Measurements from ENCODE around the gene DYNLT2.

The DYNLT2 gene

GRCh38 chr6:169724494-169725124, 26.8 kb downstream of the DYNLT2 start, which contains the start of gene PHF10:
Gene PHF10, minus strand, starts transcription at chr6:169724500. Its CDS starts 569 bp downstream, at chr6:169723931.
- H3K4me3 ChIP-seq (ENCODE audit: low read length): peak within 1 kb of the TSS; percentile 93
- no peaks in the 10 kb centered on the region for H3K36me3 ChIP-seq (ENCODE audit: control insufficient read depth, low read depth, low read length)
- peak within 1 kb of the TSS; percentile 75 for H3K27ac ChIP-seq (ENCODE audit: low read length)
- peaks cover 14% of the 10 kb centered on the region for H3K4me1 ChIP-seq (ENCODE audit: control insufficient read depth, low read depth, low read length)
- peak within 1 kb of the TSS; percentile 96 for H3K9ac ChIP-seq (ENCODE audit: low read length)
- peaks cover 11% of the 10 kb centered on the region for H3K27me3 ChIP-seq (ENCODE audit: control insufficient read depth, insufficient read depth, low read length)
- H3K9me3 ChIP-seq (ENCODE audit: control insufficient read depth, low read depth, low read length): no peaks in the 10 kb centered on the region

- Histone ChIP-seq H3K27ac (ENCODE audit: low read length) (no peak overlapping the region), H3K9ac (ENCODE audit: low read length) (no peak overlapping the region), H3K9me3 (ENCODE audit: control insufficient read depth, low read depth, low read length) (no peaks in the 10 kb centered on the region), H3K4me1 (ENCODE audit: control insufficient read depth, low read depth, low read length) (peaks cover 14% of the 10 kb centered on the region), H3K4me3 (ENCODE audit: low read length) (no peak overlapping the region), H3K27me3 (ENCODE audit: control insufficient read depth, insufficient read depth, low read length) (peaks cover 11% of the 10 kb centered on the region), H3K36me3 (ENCODE audit: control insufficient read depth, low read depth, low read length) (no peaks in the 10 kb centered on the region)
Measured at GRCh38 chr6:169723991-169724493, 27.3 kb downstream of the DYNLT2 start.

- Histone ChIP-seq H3K9ac (ENCODE audit: low read length) (peak overlapping the region; percentile 62), H3K4me3 (ENCODE audit: low read length) (peak overlapping the region; percentile 93), H3K9me3 (ENCODE audit: control insufficient read depth, low read depth, low read length) (no peaks in the 10 kb centered on the region), H3K36me3 (ENCODE audit: control insufficient read depth, low read depth, low read length) (no peaks in the 10 kb centered on the region), H3K27me3 (ENCODE audit: control insufficient read depth, insufficient read depth, low read length) (peaks cover 11% of the 10 kb centered on the region), H3K27ac (ENCODE audit: low read length) (no peak overlapping the region), H3K4me1 (ENCODE audit: control insufficient read depth, low read depth, low read length) (peaks cover 14% of the 10 kb centered on the region)
Measured at GRCh38 chr6:169723200-169723909, 28.0 kb downstream of the DYNLT2 start.

- Histone ChIP-seq H3K27me3 (ENCODE audit: control insufficient read depth, insufficient read depth, low read length) (peaks cover 11% of the 10 kb centered on the region), H3K9me3 (ENCODE audit: control insufficient read depth, low read depth, low read length) (no peaks in the 10 kb centered on the region), H3K4me1 (ENCODE audit: control insufficient read depth, low read depth, low read length) (peaks cover 14% of the 10 kb centered on the region), H3K4me3 (ENCODE audit: low read length) (peak overlapping the region; percentile 93), H3K36me3 (ENCODE audit: control insufficient read depth, low read depth, low read length) (no peaks in the 10 kb centered on the region), H3K27ac (ENCODE audit: low read length) (no peak overlapping the region), H3K9ac (ENCODE audit: low read length) (peak overlapping the region; percentile 62)
Measured at GRCh38 chr6:169722362-169723199, 28.8 kb downstream of the DYNLT2 start.

- Histone ChIP-seq H3K27ac (ENCODE audit: low read length) (no peak overlapping the region), H3K4me3 (ENCODE audit: low read length) (no peak overlapping the region), H3K27me3 (ENCODE audit: control insufficient read depth, insufficient read depth, low read length) (peaks cover 11% of the 10 kb centered on the region), H3K9ac (ENCODE audit: low read length) (no peak overlapping the region), H3K4me1 (ENCODE audit: control insufficient read depth, low read depth, low read length) (peaks cover 8% of the 10 kb centered on the region), H3K36me3 (ENCODE audit: control insufficient read depth, low read depth, low read length) (peaks cover 21% of the 10 kb centered on the region), H3K9me3 (ENCODE audit: control insufficient read depth, low read depth, low read length) (no peaks in the 10 kb centered on the region)
Measured at GRCh38 chr6:169720207-169720855, 31.0 kb downstream of the DYNLT2 start.

- Histone ChIP-seq H3K4me3 (ENCODE audit: low read length) (no peak overlapping the region), H3K27ac (ENCODE audit: low read length) (no peak overlapping the region), H3K27me3 (ENCODE audit: control insufficient read depth, insufficient read depth, low read length) (peaks cover 11% of the 10 kb centered on the region), H3K9me3 (ENCODE audit: control insufficient read depth, low read depth, low read length) (no peaks in the 10 kb centered on the region), H3K4me1 (ENCODE audit: control insufficient read depth, low read depth, low read length) (peaks cover 8% of the 10 kb centered on the region), H3K9ac (ENCODE audit: low read length) (no peak overlapping the region), H3K36me3 (ENCODE audit: control insufficient read depth, low read depth, low read length) (peaks cover 34% of the 10 kb centered on the region)
Measured at GRCh38 chr6:169719117-169719516, 32.3 kb downstream of the DYNLT2 start.

GRCh38 chr6:169714595-169714994, 36.8 kb downstream of the DYNLT2 start:
- no peak overlapping the region for H3K9ac ChIP-seq (ENCODE audit: low read length)
- peaks cover 65% of the 10 kb centered on the region for H3K36me3 ChIP-seq (ENCODE audit: control insufficient read depth, low read depth, low read length)
- no peak overlapping the region for H3K27ac ChIP-seq (ENCODE audit: low read length)
- no peak overlapping the region for H3K4me3 ChIP-seq (ENCODE audit: low read length)
- no peaks in the 10 kb centered on the region for H3K4me1 ChIP-seq (ENCODE audit: control insufficient read depth, low read depth, low read length)
- H3K9me3 ChIP-seq (ENCODE audit: control insufficient read depth, low read depth, low read length): no peaks in the 10 kb centered on the region
- no peaks in the 10 kb centered on the region for H3K27me3 ChIP-seq (ENCODE audit: control insufficient read depth, insufficient read depth, low read length)

GRCh38 chr6:169714178-169714577, 37.2 kb downstream of the DYNLT2 start:
- H3K9ac ChIP-seq (ENCODE audit: low read length): no peak overlapping the region
- no peak overlapping the region for H3K27ac ChIP-seq (ENCODE audit: low read length)
- H3K9me3 ChIP-seq (ENCODE audit: control insufficient read depth, low read depth, low read length): no peaks in the 10 kb centered on the region
- no peak overlapping the region for H3K4me3 ChIP-seq (ENCODE audit: low read length)
- no peaks in the 10 kb centered on the region for H3K27me3 ChIP-seq (ENCODE audit: control insufficient read depth, insufficient read depth, low read length)
- peaks cover 69% of the 10 kb centered on the region for H3K36me3 ChIP-seq (ENCODE audit: control insufficient read depth, low read depth, low read length)
- no peaks in the 10 kb centered on the region for H3K4me1 ChIP-seq (ENCODE audit: control insufficient read depth, low read depth, low read length)

GRCh38 chr6:169710009-169710408, 41.4 kb downstream of the DYNLT2 start:
- Histone ChIP-seq H3K4me3 (ENCODE audit: low read length) (no peak overlapping the region), H3K9ac (ENCODE audit: low read length) (no peak overlapping the region), H3K9me3 (ENCODE audit: control insufficient read depth, low read depth, low read length) (no peaks in the 10 kb centered on the region), H3K36me3 (ENCODE audit: control insufficient read depth, low read depth, low read length) (peaks cover 66% of the 10 kb centered on the region), H3K27ac (ENCODE audit: low read length) (no peak overlapping the region), H3K27me3 (ENCODE audit: control insufficient read depth, insufficient read depth, low read length) (no peaks in the 10 kb centered on the region), H3K4me1 (ENCODE audit: control insufficient read depth, low read depth, low read length) (no peaks in the 10 kb centered on the region)

GRCh38 chr6:169709293-169709692, 42.1 kb downstream of the DYNLT2 start:
- Histone ChIP-seq H3K9ac (ENCODE audit: low read length) (no peak overlapping the region), H3K4me3 (ENCODE audit: low read length) (no peak overlapping the region), H3K27ac (ENCODE audit: low read length) (no peak overlapping the region), H3K36me3 (ENCODE audit: control insufficient read depth, low read depth, low read length) (peaks cover 62% of the 10 kb centered on the region), H3K9me3 (ENCODE audit: control insufficient read depth, low read depth, low read length) (no peaks in the 10 kb centered on the region), H3K27me3 (ENCODE audit: control insufficient read depth, insufficient read depth, low read length) (no peaks in the 10 kb centered on the region), H3K4me1 (ENCODE audit: control insufficient read depth, low read depth, low read length) (no peaks in the 10 kb centered on the region)

- H3K36me3 ChIP-seq (ENCODE audit: control insufficient read depth, low read depth, low read length): peaks cover 53% of the 10 kb centered on the region
- H3K9ac ChIP-seq (ENCODE audit: low read length): no peak overlapping the region
- no peak overlapping the region for H3K4me3 ChIP-seq (ENCODE audit: low read length)
- H3K4me1 ChIP-seq (ENCODE audit: control insufficient read depth, low read depth, low read length): peaks cover 13% of the 10 kb centered on the region
- H3K27me3 ChIP-seq (ENCODE audit: control insufficient read depth, insufficient read depth, low read length): no peaks in the 10 kb centered on the region
- no peak overlapping the region for H3K27ac ChIP-seq (ENCODE audit: low read length)
- no peaks in the 10 kb centered on the region for H3K9me3 ChIP-seq (ENCODE audit: control insufficient read depth, low read depth, low read length)
Measured at GRCh38 chr6:169707772-169708171, 43.6 kb downstream of the DYNLT2 start.
